HTR-8/SVneo (cell line): ENCODE results near the gene PHACTR3.
"Not testable (repeated sequence)": the region's sequence is repeated elsewhere in the genome, so short reads cannot be mapped to it uniquely, and the experiment has no call there.

Experiments used
- DNase-seq: peaks from one replicate; pipeline ENCODE4 v3.0.0; 2011; ENCODE audit warnings: low spot score, mixed read lengths; ENCODE audit not compliant: insufficient read length
- FAIRE-seq: peaks from 2 replicates; lab custom pipeline; 2011; peaks lifted over from hg19 to GRCh38; lab: Jason Lieb, UNC

The PHACTR3 gene

DNA sequence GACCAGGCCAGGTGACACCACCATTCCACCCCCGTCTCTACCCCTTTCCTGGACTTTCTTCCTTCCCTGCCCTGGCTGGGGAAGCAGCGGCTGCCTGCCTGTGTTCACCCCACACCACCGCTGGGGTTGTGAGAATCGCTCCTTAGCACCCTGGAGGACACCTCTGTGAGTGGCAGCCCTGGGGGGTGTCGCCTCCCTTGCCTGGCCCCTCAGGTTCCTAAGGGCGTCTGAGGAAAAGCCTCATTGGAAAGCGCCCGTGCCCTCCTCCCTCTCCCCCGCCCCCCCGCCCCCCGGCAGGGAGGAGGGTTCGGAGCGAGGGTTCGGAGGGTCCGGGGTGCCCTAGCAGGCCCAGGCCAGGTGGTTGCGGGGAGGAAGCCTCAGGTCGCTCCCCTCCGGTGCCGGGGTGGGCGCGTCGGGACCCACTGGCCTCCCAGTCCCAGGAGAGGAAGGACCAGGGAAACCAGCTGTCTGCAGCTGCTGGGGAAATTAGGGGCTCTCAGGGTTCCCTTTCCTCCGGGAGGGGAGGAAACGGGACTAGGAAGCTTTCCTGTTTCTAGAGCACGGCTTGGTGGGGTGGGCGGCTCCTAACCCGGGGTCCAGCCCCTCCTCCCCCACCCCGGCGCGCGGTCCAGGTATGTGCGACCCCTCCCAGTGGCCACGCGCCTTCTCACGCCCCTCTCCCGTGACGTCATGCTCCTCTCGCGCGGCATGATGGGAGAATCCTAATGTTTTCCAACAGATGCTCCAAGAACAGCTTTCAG lies at the start of gene PHACTR3:
Gene PHACTR3, plus strand, starts transcription at position 760 of the 761 bp plus-strand sequence. CDS start 475 bp downstream, outside the sequence.
- DNase-seq (no peak), FAIRE-seq (peak; percentile 59)

DNA sequence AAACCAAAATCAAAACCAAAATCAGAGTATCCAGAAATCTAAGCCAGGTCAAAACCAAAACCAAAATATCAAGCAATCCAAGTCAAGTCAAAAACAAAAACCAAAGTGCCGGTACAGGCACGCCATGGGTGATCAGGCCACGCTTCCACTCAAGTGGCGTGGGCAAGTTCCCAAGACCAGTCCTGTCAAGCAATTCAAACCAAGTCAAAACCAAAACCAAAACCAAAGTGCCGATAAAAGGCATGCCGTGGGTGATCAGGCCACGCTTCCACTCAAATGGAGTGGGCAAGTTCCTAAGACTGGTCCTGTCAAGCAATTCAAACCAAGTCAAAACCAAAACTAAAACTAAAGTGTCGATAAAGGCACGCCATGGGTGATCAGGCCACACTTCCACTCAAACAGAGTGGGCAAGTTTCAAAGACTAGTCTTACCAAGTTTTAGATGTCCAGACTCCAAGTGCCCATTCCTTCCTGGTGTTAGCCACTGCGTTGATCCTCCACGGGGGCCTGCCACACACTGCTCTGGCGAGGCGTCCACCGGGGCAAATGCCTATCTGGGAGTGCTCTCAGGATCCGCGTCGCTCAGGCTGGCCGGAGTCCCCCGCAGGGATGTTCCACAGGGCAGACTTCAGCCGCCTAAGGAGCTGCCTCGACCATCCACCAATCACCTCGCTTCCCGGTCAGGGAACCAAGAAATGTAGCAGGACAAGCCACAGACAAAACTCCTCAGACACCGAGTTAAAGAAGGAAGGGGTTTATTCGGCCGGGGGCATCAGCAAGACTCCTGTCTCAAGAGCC lies 46.4 kb upstream of the PHACTR3 start:
- not testable (repeated sequence) for DNase-seq

GRCh38 chr20:59559024-59559817 lies 45.1 kb upstream of the PHACTR3 start:
- DNase-seq (no peak), FAIRE-seq (peak; percentile 68)

More for the DNA sequence above, 46.4 kb upstream of the PHACTR3 start:
- not testable (repeated sequence) for FAIRE-seq

DNA sequence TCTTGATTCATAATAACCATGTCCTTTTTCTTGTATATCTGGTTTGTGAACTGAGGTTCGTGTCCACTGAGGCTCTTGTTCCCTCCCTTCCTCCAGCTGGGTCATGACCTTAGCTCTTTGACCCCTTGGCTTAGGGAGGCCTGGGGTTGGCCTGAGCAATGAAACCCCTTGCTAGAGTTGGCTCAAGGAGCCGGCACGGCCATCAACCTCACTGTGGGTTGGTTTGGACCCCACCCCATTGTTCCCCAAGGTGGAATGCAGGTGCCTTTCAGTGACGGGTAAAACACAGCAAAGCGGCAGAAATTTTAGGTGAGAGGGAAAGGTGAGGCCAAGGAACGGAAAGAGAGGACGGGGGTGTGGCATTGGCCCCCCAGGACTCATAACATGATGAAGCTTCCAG lies 44.5 kb upstream of the PHACTR3 start:
- DNase-seq (no peak), FAIRE-seq (no peak)

DNA sequence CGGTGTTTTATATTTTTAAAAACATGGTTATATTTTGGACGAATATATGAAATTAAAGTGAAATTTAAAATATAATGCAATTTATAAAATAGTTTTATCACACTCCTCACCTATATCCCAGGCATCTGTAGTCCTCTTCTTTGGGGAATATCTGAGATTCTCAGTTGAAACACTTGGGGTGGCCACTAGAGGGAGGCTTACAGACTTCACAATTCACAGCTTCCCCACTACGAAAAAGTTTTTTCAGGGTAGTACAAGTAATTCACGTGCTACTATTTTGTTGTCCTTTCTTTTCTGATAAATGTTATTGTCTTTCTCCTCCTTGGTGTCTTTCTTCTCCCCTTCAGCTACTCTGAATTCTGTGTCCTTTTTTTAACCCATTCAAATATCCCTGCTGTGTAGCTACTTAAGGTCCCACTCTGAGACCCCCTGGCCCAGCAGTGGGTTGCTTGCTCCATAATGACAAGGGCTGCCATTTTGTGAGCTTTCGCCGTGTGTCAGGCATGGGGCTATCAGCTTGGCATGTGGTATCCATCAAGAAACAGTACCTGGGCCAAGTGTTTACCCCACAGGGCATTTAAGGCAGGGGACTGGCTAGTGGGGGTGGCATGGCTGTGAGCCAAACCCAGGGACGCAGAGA lies 43.6 kb upstream of the PHACTR3 start:
- FAIRE-seq (peak; percentile 40), DNase-seq (peak; percentile 78)

- no peak for DNase-seq
- FAIRE-seq: peak; percentile 76
Observed at GRCh38 chr20:59561228-59561605, 43.1 kb upstream of the PHACTR3 start.

DNA sequence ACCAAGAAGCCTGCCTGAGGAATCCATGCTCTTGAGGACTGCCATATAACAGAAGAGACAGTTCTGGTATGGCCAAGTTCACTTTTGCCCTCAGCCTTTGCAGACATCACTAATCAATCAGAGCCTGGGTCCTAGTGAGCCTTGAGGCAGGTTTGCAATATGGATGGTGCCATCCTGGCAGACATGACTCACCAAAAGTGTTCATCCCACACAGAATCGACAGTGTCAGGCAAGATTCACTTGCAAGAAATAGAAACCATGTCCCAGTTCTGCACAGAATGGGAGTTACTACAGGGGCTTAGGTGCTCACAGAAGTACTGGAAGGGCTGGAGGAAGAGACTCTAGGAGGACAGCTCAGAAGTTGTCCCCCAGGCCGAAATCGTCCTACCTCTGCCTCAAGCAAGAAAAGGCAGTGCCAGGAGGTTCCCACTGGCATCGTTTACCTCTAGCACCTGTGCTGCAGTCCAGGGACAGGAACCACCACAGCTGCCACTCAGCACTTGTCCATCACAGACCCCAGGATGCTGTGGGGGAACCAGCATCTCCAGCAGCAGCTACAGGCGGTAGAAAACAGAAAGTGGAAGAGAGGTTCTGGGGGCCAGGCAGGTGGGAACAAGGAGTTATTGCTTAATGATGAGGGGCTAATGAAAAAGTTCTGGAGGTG lies 42.6 kb upstream of the PHACTR3 start:
- DNase-seq: no peak
- FAIRE-seq: peak; percentile 26

GRCh38 chr20:59564171-59564570 lies 40.2 kb upstream of the PHACTR3 start:
- FAIRE-seq (peak; percentile 81), DNase-seq (no peak)

GRCh38 chr20:59564943-59565342 lies 39.4 kb upstream of the PHACTR3 start:
- FAIRE-seq: peak; percentile 80
- DNase-seq: no peak

- DNase-seq (no peak), FAIRE-seq (peak; percentile 76)
Observed at GRCh38 chr20:59565768-59566461, 38.4 kb upstream of the PHACTR3 start.

GRCh38 chr20:59566631-59567524 lies 37.5 kb upstream of the PHACTR3 start:
- peak; percentile 83 for FAIRE-seq
- DNase-seq: no peak

DNA sequence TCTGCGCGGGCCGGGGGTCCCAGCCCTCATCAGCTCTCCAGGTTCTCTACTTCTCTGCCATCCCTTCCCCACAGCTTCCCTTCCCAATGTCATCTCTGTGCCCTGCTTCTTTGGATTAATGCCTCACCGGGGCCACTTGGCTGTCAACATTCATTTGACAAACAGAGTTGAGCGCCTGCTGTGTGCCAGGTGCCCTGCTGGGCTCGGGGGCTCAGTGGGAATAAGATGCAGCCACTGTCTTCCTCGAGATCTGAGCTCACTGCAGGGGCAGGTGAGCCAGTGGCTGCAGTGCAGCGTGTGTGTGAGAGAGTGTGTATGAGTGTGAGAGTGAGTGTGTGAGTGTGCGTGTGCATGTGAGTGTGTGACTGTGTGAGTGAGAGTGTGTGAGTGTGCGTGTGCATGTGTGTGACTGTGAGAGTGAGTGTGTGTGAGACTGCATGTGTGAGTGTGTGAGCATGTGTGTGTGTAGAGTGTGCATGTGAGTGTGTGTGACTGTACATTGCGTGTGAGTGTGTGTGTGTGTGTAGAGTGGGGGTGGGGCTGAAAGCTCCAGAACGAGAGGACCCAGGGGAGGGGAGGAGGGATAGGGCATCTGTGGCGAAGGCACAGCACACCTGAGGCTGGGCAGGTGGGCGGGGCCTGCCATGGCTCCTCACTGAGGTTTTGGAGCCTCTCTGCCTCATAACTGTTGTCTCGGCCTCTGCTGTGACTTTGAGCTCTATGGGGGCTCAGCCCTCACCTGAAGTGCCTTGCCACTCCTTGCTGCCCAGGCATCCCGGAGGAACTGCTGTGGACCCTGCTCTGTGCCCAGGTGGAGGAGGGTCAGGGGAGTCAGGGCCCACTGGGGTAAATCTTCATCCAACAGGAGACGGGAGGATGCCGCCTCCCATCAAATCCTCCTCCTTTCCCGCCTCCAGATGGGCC lies 36.5 kb upstream of the PHACTR3 start:
- no peak for DNase-seq
- FAIRE-seq: peak; percentile 98

GRCh38 chr20:59568509-59569024 lies 35.8 kb upstream of the PHACTR3 start:
- no peak for DNase-seq
- peak; percentile 31 for FAIRE-seq

- FAIRE-seq (peak; percentile 75), DNase-seq (no peak)
Observed at GRCh38 chr20:59569305-59569704, 35.0 kb upstream of the PHACTR3 start.

- no peak for DNase-seq
- peak; percentile 69 for FAIRE-seq
Observed at GRCh38 chr20:59571151-59571550, 33.2 kb upstream of the PHACTR3 start.

DNA sequence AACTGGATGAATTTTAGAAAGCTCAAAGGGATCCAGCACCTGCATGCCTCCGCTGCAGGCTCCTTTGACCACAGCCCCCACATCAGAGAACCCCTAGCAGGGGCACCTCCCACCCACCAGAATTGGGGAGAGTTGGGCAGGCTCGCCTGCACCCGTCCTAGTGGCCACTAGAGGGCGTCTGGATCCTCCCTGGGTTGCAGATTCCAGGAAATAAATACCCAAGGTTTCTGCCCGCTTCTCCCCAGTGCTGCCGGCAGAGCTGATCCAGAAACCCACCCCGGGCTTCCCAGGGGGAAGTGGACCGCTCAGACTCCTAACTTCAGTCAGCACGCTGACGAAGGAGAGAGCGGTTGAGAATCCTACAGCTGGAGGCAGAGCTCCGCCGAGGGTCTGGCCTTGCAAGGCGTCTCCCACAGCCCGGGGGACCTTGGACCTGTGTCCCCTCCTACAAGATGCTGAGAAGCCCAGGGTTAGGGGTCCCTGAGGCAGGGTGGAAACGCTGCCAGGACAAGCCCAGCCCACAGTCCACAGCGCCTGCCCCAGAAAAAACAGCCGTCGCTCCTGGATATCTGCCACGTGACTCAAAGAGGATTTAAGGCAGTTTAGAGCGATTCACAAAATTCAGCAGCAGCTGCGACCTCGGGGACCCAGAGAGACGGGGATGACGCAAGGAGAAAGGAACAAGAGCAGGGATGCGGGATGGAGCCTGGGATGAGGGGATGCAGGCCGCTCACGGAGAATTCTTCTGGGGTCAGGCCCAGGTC lies 32.6 kb upstream of the PHACTR3 start:
- FAIRE-seq (peak; percentile 68), DNase-seq (peak; percentile 96)
